ENCODE results near the gene RHBG. TPM values are rescaled to one million over a fixed set of nuclear protein-coding genes. Genes with fewer than 3 reads are reported as not detected.
A peak's percentile ranks its signal among the peaks of the same experiment; 100 is the strongest.

The RHBG gene
- total RNA-seq, 1 experiment from 2014 or later, result 1.5 TPM

- peak overlapping the region in 1 of 2 experiments; percentile 49; a peak in 2 of 5 replicates for H3K4me3 Mint-ChIP-seq
These were observed 32.7 kb downstream of the RHBG start for GRCh38 chr1:156401681-156402081.

More at GRCh38 chr1:156401681-156402081, 32.7 kb downstream of the RHBG start:
- Histone ChIP-seq H3K4ac (ENCODE audit: low read depth, low read length) (no peak overlapping the region), H3K23ac (ENCODE audit: insufficient read length, low read depth, low read length) (no peak overlapping the region), H4K91ac (ENCODE audit: insufficient read length, low read depth, low read length) (no peak overlapping the region), H3K27me3 (ENCODE audit: insufficient read depth, low read length) (no peaks in the 10 kb centered on the region), H3K23me2 (ENCODE audit: insufficient read length, low read depth, low read length, poor library complexity, severe bottlenecking) (no peaks in the 10 kb centered on the region), H4K8ac (replicated peaks; ENCODE audit: insufficient read length, low read depth, low read length) (no peak overlapping the region), H2BK5ac (ENCODE audit: insufficient read length, low read length) (no peak overlapping the region), H4K20me1 (ENCODE audit: control insufficient read depth, insufficient read depth, insufficient read length) (peaks cover 2% of the 10 kb centered on the region), H2AK5ac (ENCODE audit: insufficient read length, low read length) (no peak overlapping the region), H2BK12ac (ENCODE audit: insufficient read length, low read depth, low read length) (no peak overlapping the region), H2BK20ac (ENCODE audit: low read depth, low read length, poor library complexity, severe bottlenecking) (no peak overlapping the region), H3K4me1 (ENCODE audit: insufficient read depth, low read length) (peaks cover 8% of the 10 kb centered on the region; the same call in 1 of the 2 replicates), H3K9me3 (ENCODE audit: control insufficient read depth, low read depth, low read length) (no peaks in the 10 kb centered on the region), H3T11ph (ENCODE audit: low read length) (no peak overlapping the region), H3K18ac (ENCODE audit: insufficient read length, low read depth, low read length) (no peak overlapping the region), H2BK120ac (ENCODE audit: low read depth, low read length, poor library complexity, severe bottlenecking) (no peak overlapping the region), H3K56ac (ENCODE audit: insufficient read length, low read depth, low read length) (no peak overlapping the region), H3K14ac (ENCODE audit: insufficient read depth, low read length) (no peak overlapping the region), H3K79me2 (ENCODE audit: insufficient read depth, low read length) (no peaks in the 10 kb centered on the region), H3K4me2 (ENCODE audit: insufficient read depth, insufficient read length, low read length) (no peak overlapping the region), H3K9ac (ENCODE audit: extremely low read depth, insufficient read length, low read length) (no peak overlapping the region), H2AFZ (ENCODE audit: low read length) (no peak overlapping the region), H4K5ac (ENCODE audit: insufficient read length, low read depth, low read length) (no peak overlapping the region), H3K79me1 (ENCODE audit: insufficient read depth, low read depth, low read length, poor library complexity, severe bottlenecking) (no peaks in the 10 kb centered on the region), H2BK15ac (ENCODE audit: low read depth, low read length) (no peak overlapping the region), H3K27ac (ENCODE audit: insufficient read length, low read depth, low read length) (no peak overlapping the region)
- no peak for TF ChIP-seq CTCF (conservative IDR thresholded peaks at IDR 0.05)
- H3K27me3 Mint-ChIP-seq (ENCODE audit: low read depth), result peaks cover 19% of the 10 kb centered on the region
- WGBS (ENCODE audit: extremely low coverage, insufficient read length, low lambda C conversion rate), result no CpG with 5 or more reads among the region's 3 CpGs
- H3K4me1 Mint-ChIP-seq, result peaks cover 33 to 42% of the 10 kb centered on the region in 2 experiments
- H3K9me3 Mint-ChIP-seq, result peaks cover 3 to 4% of the 10 kb centered on the region in 2 experiments; a peak in 4 of 5 replicates
- H3K27ac Mint-ChIP-seq, result peak overlapping the region in 2 of 3 experiments; percentile 4 to 67; a peak in 2 of 7 replicates
- peak; percentile 88 for DNase-seq
- H3K36me3 Mint-ChIP-seq (ENCODE audit: insufficient read depth in 1 of 3, low read depth in 3 of 3), result peaks cover 0 to 10% (median 0%) of the 10 kb centered on the region in 3 experiments; a peak in 4 of 7 replicates
